ENCODE measurements around the gene ALX4.

- TF ChIP-seq, protein P1, sequence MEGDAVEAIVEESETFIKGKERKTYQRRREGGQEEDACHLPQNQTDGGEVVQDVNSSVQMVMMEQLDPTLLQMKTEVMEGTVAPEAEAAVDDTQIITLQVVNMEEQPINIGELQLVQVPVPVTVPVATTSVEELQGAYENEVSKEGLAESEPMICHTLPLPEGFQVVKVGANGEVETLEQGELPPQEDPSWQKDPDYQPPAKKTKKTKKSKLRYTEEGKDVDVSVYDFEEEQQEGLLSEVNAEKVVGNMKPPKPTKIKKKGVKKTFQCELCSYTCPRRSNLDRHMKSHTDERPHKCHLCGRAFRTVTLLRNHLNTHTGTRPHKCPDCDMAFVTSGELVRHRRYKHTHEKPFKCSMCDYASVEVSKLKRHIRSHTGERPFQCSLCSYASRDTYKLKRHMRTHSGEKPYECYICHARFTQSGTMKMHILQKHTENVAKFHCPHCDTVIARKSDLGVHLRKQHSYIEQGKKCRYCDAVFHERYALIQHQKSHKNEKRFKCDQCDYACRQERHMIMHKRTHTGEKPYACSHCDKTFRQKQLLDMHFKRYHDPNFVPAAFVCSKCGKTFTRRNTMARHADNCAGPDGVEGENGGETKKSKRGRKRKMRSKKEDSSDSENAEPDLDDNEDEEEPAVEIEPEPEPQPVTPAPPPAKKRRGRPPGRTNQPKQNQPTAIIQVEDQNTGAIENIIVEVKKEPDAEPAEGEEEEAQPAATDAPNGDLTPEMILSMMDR (IDR thresholded peaks at IDR 0.05; ENCODE audit: control extremely low read depth in 1 of 3, insufficient read depth in 1 of 3, low read depth in 1 of 3, low read length in 3 of 3), result no peak
- TF ChIP-seq ZNF274 (IDR thresholded peaks at IDR 0.05; ENCODE audit: borderline replicate concordance, extremely low read depth, low read length) (no peak), YY1 (IDR thresholded peaks at IDR 0.05; ENCODE audit: low read depth, low read length) (no peak), POLR2A (IDR thresholded peaks at IDR 0.05; ENCODE audit: control extremely low read depth in 1 of 2, low read depth in 2 of 2, low read length in 2 of 2) (no peak), RFX5 (IDR thresholded peaks at IDR 0.05; ENCODE audit: borderline replicate concordance, low read depth, low read length) (no peak), MAFK (IDR thresholded peaks at IDR 0.05; ENCODE audit: low read depth, low read length) (no peak), HDAC2 (IDR thresholded peaks at IDR 0.05; ENCODE audit: borderline replicate concordance in 1 of 2, low read depth in 2 of 2, low read length in 2 of 2) (no peak), SP4 (IDR thresholded peaks at IDR 0.05; ENCODE audit: low read length) (no peak), JUN (IDR thresholded peaks at IDR 0.05; ENCODE audit: low read depth, low read length) (no peak), SP1 (IDR thresholded peaks at IDR 0.05; ENCODE audit: low read depth, low read length) (no peak), POLR2AphosphoS5 (IDR thresholded peaks at IDR 0.05; ENCODE audit: low read depth, low read length) (no peak)
- TF ChIP-seq, protein P2, sequence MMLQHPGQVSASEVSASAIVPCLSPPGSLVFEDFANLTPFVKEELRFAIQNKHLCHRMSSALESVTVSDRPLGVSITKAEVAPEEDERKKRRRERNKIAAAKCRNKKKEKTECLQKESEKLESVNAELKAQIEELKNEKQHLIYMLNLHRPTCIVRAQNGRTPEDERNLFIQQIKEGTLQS (IDR thresholded peaks at IDR 0.05; ENCODE audit: insufficient read depth, low read depth, low read length), result no peak
Measured at GRCh38 chr11:44308923-44309477, 939 bp downstream of the ALX4 start.
